ENCODE data around the gene PCBP4.

GRCh38 chr3:51954105-51954504, 13.1 kb downstream of the PCBP4 start:
- TF ChIP-seq CTCF (IDR thresholded peaks at IDR 0.05) (no peak), POLR2A (IDR thresholded peaks at IDR 0.05) (no peak), POLR2AphosphoS5 (IDR thresholded peaks at IDR 0.05) (no peak)

Data from transverse colon (tissue), 4 donors.